Cardiac muscle cell (in vitro differentiated cells and primary cell): ENCODE results near the gene SYN1. TPM values are rescaled to one million over a fixed set of nuclear protein-coding genes. Genes with fewer than 3 reads are reported as not detected.

Source experiments
- DNase-seq, 2 donors: peaks; one replicate each; pipeline versions ENCODE4 v3.0.0 to v3.0.0-alpha.2; 2010 to 2017; ENCODE audit warnings: low read depth in 1 of 2, low spot score in 1 of 2
- H3K27ac ChIP-seq: fragments of 200-600 bp; sonication (generic); 2 replicates; pipeline ENCODE4 v1.5.1; 2016
- H3K27me3 ChIP-seq: fragments of 200-600 bp; sonication (generic); 2 replicates; pipeline ENCODE4 v1.6.0; 2016; ENCODE audit warnings: control low read depth
- H3K36me3 ChIP-seq: fragments of 200-600 bp; sonication (generic); 2 replicates; pipeline ENCODE4 v1.5.1; 2016; ENCODE audit warnings: control low read depth
- H3K4me1 ChIP-seq: fragments of 200-600 bp; sonication (generic); 2 replicates; pipeline ENCODE4 v1.8.1; 2017; ENCODE audit warnings: low read depth, mild to moderate bottlenecking, mixed run types
- H3K4me3 ChIP-seq: fragments of 200-600 bp; sonication (generic); 2 replicates; pipeline ENCODE4 v1.5.1; 2016; ENCODE audit warnings: mild to moderate bottlenecking
- H3K9me3 ChIP-seq: fragments of 200-600 bp; sonication (generic); 2 replicates; pipeline ENCODE4 v1.5.1; 2017; ENCODE audit warnings: low read depth, mild to moderate bottlenecking, control low read depth
- polyA plus RNA-seq: library from polyadenylated mRNA; unstranded; fragments of >200 nt; fragmentation: Nextera tagmentation; extraction: Ambion mirVana; gene quantifications from 2 replicates; pipeline ENCODE4 v1.2.1, GENCODE V29; 2016
- total RNA-seq: library from RNA; depleted of rRNA; stranded (reverse); fragments of >200 nt; gene quantifications from 2 replicates; pipeline ENCODE4 v1.2.3, GENCODE V29; 2016
- TF ChIP-seq, protein P1 (sequence below): IDR thresholded peaks from 2 replicates; pipeline ENCODE4 v1.5.1; 2012; ENCODE audit warnings: low read depth, mild to moderate bottlenecking, low read length

The SYN1 gene
- total and polyA plus RNA-seq, 2 experiments from 2014 or later = 2.0 to 12.6 TPM

DNA sequence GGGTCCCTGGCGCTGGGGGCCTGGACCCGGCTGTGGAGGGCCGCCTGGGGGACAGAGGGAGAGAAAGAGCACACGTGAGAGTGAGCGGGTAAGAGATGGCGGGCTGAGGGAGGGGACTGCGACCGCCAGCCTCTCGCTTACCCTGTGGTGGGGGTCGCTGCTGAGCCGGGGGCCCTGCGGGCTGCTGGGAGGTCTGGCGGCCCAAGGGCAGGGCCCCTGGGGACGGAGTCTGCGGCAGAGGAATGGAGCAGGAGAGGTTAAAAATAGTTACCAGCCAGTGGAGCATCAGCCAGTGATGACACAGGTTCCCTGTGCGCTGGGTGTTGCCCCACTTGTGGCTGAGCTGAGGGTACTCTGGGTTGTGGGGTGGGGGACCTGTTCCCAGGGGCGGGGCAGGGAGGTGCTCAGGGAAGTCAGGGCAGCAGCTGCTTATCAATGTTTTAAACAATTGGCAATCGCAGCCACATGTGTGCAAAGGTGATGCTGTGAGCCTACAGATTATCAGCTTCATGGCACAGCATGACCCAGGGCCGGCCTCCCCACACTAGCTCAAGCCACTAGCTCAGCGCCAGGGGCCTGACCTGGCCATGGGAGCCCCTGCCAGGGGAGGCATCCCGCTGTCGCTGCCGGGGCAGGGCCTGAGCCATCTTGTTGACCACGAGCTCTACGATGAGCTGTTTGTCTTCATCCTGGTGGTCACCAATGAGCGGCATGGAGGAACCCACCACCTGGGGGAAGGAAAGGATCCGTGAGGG, 44.9 kb downstream of the SYN1 start:
- peak overlapping the region; percentile 22 for H3K4me3 ChIP-seq
- DNase-seq = peak in 1 of 2 donors; percentile 47
- H3K27ac ChIP-seq = peak overlapping the region; percentile 97
- peaks cover 9% of the 10 kb centered on the region for H3K4me1 ChIP-seq
- H3K27me3 ChIP-seq = no peaks in the 10 kb centered on the region
- H3K9me3 ChIP-seq = no peaks in the 10 kb centered on the region
- TF ChIP-seq, protein P1, sequence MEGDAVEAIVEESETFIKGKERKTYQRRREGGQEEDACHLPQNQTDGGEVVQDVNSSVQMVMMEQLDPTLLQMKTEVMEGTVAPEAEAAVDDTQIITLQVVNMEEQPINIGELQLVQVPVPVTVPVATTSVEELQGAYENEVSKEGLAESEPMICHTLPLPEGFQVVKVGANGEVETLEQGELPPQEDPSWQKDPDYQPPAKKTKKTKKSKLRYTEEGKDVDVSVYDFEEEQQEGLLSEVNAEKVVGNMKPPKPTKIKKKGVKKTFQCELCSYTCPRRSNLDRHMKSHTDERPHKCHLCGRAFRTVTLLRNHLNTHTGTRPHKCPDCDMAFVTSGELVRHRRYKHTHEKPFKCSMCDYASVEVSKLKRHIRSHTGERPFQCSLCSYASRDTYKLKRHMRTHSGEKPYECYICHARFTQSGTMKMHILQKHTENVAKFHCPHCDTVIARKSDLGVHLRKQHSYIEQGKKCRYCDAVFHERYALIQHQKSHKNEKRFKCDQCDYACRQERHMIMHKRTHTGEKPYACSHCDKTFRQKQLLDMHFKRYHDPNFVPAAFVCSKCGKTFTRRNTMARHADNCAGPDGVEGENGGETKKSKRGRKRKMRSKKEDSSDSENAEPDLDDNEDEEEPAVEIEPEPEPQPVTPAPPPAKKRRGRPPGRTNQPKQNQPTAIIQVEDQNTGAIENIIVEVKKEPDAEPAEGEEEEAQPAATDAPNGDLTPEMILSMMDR = no peak
- no peaks in the 10 kb centered on the region for H3K36me3 ChIP-seq

DNA sequence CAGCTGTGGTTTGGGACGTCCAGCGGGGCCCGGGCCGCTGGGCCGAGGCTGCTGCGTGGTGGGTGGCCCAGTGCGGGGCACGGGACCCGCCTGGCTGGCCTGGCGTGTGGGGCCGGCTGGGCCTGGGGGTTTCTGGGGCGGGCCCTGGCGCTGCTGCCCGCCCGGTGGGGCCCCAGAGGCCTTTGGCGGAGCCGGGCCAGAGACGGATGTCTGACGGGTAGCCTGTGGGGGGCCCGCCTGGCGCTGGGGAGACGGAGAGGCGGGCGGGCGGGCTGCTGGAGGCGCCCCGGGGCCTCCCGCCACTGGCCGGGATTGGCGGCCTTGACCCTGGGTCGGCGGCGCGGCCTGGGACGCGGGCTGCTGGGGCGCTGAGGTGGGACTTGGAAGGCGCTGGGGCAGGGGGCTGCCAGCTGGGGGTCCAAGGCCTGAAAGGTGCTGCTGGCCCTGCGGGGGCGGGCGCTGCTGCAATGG, 45.5 kb downstream of the SYN1 start:
- peak overlapping the region; percentile 22 for H3K4me3 ChIP-seq
- TF ChIP-seq, protein P1 = no peak
- H3K36me3 ChIP-seq = no peaks in the 10 kb centered on the region
- H3K9me3 ChIP-seq = no peaks in the 10 kb centered on the region
- no peaks in the 10 kb centered on the region for H3K27me3 ChIP-seq
- peak overlapping the region; percentile 97 for H3K27ac ChIP-seq
- peak in 1 of 2 donors; percentile 30 for DNase-seq
- H3K4me1 ChIP-seq = peaks cover 9% of the 10 kb centered on the region

DNA sequence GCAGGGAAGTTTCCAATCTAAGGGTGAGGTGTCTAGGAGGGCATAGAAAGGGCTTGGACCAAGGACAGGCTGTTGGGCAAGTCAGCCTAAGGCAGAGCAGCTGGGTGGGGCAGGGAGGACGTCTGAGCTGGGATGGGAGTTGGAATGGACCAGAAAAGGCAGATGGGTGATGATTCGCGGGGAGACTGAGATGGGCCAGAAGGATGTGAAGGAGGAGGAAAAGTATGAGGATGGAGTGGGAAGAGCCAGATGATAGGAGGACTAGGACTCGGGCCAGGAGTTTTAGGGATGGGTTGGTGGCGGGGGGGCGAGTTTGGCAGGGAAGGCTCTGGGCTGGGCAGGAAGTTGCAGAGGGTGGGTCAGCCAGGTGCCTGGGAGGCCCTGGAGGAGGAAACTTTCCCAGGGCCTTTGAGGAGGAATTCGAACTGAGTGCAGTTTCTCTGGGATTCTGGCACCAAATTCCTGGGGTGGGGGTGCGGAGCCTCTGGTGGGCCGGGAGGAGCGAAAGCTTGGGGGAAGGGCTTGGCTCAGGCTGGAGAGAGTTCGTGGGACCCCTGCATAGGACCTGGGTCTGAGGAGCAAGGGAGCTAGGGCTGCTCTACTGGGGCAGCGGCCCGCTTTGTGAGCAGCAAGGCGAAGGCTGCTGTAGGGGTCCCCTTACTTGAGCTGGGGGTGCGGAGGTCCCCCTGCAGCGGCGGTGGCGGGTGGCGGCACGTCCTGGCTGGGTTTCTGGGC, 46.1 kb downstream of the SYN1 start:
- H3K27me3 ChIP-seq = no peaks in the 10 kb centered on the region
- H3K4me3 ChIP-seq = peak overlapping the region; percentile 22
- DNase-seq = peak; percentile 75 to 84
- H3K9me3 ChIP-seq = no peaks in the 10 kb centered on the region
- no peaks in the 10 kb centered on the region for H3K36me3 ChIP-seq
- peak overlapping the region; percentile 97 for H3K27ac ChIP-seq
- TF ChIP-seq, protein P1 = no peak
- peaks cover 9% of the 10 kb centered on the region for H3K4me1 ChIP-seq

DNA sequence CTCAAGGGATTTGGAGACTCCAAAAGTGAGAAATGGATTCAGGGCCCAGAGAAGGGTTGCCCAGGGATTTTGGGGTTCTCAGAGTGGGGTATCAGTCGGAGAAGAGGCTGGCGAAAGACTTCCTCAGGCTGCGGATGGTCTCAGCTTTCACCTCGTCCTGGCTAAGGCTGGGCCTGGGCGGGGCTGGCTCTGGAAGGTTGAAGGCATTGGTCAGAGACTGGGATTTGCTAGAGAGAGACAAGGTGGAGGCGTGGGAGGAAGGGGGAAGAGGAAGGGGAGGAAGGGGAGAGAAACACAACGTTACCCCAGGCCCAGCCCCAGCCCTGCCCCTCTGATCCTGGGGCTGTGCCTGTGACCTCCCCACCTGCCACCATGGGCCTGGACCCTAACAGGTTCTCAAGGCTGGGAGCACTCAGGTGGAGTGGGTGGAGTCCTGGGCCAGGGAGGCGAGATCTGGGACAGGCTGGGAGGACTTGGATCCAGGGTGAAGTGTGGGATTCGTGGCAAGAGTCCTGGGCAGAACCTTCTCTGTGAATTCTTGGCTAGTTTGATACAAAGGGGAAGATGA, 46.8 kb downstream of the SYN1 start:
- no peak overlapping the region for H3K4me3 ChIP-seq
- no peaks in the 10 kb centered on the region for H3K27me3 ChIP-seq
- H3K36me3 ChIP-seq = no peaks in the 10 kb centered on the region
- TF ChIP-seq, protein P1 = no peak
- peak overlapping the region; percentile 97 for H3K27ac ChIP-seq
- H3K4me1 ChIP-seq = peaks cover 9% of the 10 kb centered on the region
- no peak for DNase-seq
- H3K9me3 ChIP-seq = no peaks in the 10 kb centered on the region

DNA sequence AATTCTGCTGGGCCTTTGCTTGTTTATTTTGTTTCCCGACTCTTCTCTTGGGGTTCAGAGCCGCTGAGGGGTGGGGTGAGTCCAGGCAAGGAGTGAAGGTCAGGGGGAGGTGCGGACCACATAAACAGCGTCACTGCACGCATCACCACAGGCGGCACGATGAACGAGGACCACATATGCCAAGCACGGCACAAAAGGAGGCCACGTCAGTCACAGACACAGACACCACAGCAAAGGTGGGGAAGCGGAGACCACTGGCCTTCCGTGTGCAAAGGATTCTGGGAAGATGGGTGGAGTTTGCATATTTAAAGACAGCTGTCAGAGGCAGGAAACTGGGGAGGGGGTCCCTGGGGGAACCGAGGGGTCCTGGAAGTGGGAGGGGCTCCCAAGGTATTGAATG, 47.8 kb downstream of the SYN1 start:
- Histone ChIP-seq H3K27me3 (no peaks in the 10 kb centered on the region), H3K27ac (no peak overlapping the region), H3K4me1 (peaks cover 9% of the 10 kb centered on the region), H3K36me3 (no peaks in the 10 kb centered on the region), H3K4me3 (no peak overlapping the region), H3K9me3 (no peaks in the 10 kb centered on the region)
- no peak for DNase-seq
- TF ChIP-seq, protein P1 = no peak
